Measurements from ENCODE around the gene DCTN2.

DNA sequence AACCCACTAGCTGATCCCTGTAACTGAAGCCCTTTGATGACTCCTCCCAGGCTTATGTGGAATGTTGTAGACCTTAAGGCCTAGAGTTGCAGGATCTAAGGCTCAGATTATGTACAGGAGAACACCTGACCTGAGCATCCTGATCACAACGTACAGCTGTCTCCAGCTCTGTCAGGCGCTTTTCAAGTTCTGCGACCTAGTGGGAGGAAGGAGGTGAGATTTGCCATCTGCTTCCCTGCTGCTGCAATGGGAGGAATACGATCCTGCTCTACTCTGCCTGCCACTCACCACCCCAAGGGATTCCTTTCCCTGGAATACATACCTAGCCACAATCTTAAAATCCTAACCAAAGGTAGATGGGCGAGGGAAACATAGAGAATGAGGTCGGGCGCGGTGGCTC, 13.9 kb downstream of the DCTN2 start:
- TF ChIP-seq GATA2 (IDR thresholded peaks at IDR 0.05; ENCODE audit: low read depth, low read length): no peak
- TF ChIP-seq GATA3 (IDR thresholded peaks at IDR 0.05; ENCODE audit: low read depth, low read length): no peak

All from SH-SY5Y (cell line).